ENCODE measurements around the gene IL31RA.

IL31RA gene

GRCh38 chr5:55853818-55854217 lies 2.7 kb downstream of the IL31RA start:
- H3K4me3 ChIP-seq (ENCODE audit: low read depth, low read length): peak overlapping the region; percentile 12
- TF ChIP-seq CTCF (IDR thresholded peaks at IDR 0.05; ENCODE audit: low read depth, low read length) (no peak), MAX (IDR thresholded peaks at IDR 0.05; ENCODE audit: low read depth, low read length) (no peak), MYC (IDR thresholded peaks at IDR 0.05; ENCODE audit: low read depth, low read length) (no peak), POLR2A (IDR thresholded peaks at IDR 0.05; ENCODE audit: extremely low read depth, insufficient read length) (no peak)
- no peak for DNase-seq (ENCODE audit: low read depth)

DNA sequence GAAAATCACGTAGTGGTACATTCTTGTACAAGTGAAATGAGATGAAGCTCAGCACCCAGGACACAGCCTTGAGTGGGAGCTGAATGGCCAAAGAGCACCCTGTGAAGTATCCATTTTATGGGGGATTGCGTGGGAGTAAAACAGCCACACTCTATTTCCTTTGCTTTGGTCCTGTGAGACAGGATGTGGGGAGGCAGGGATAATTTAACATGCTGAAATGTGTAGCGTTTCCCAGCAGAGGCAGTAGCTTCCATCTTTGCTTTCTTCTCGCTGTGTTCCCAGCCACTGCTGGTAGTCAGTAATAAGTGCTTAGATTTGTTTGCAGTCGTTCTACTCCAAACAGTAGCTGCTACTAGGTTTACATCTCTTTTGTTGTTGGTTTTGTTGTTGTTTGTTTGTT lies 4.4 kb downstream of the IL31RA start:
- TF ChIP-seq CTCF (IDR thresholded peaks at IDR 0.05; ENCODE audit: low read depth, low read length) (peak; percentile 21), MAX (IDR thresholded peaks at IDR 0.05; ENCODE audit: low read depth, low read length) (no peak)
- H3K4me3 ChIP-seq (ENCODE audit: low read depth, low read length): peak overlapping the region; percentile 27
- DNase-seq (ENCODE audit: low read depth): peak; percentile 87

GRCh38 chr5:55856516-55857246 lies 5.5 kb downstream of the IL31RA start:
- peak overlapping the region; percentile 12 for H3K4me3 ChIP-seq (ENCODE audit: low read depth, low read length)
- peak; percentile 87 for DNase-seq (ENCODE audit: low read depth)
- TF ChIP-seq MAX (IDR thresholded peaks at IDR 0.05; ENCODE audit: low read depth, low read length): no peak
- TF ChIP-seq CTCF (IDR thresholded peaks at IDR 0.05; ENCODE audit: low read depth, low read length): no peak
- no peak for TF ChIP-seq MYC (IDR thresholded peaks at IDR 0.05; ENCODE audit: low read depth, low read length)
- no peak for TF ChIP-seq POLR2A (IDR thresholded peaks at IDR 0.05; ENCODE audit: extremely low read depth, insufficient read length)

- TF ChIP-seq MAX (IDR thresholded peaks at IDR 0.05; ENCODE audit: low read depth, low read length): no peak
- H3K4me3 ChIP-seq (ENCODE audit: low read depth, low read length): peak overlapping the region; percentile 9
Observed at GRCh38 chr5:55857247-55857640, 6.1 kb downstream of the IL31RA start.

GRCh38 chr5:55858104-55858503 lies 6.9 kb downstream of the IL31RA start:
- H3K4me3 ChIP-seq (ENCODE audit: low read depth, low read length): no peak overlapping the region

More at GRCh38 chr5:55857247-55857640, 6.1 kb downstream of the IL31RA start:
- no peak for DNase-seq (ENCODE audit: low read depth)

More at GRCh38 chr5:55858104-55858503, 6.9 kb downstream of the IL31RA start:
- no peak for DNase-seq (ENCODE audit: low read depth)
- TF ChIP-seq MYC (IDR thresholded peaks at IDR 0.05; ENCODE audit: low read depth, low read length): no peak
- no peak for TF ChIP-seq MAX (IDR thresholded peaks at IDR 0.05; ENCODE audit: low read depth, low read length)
- TF ChIP-seq POLR2A (IDR thresholded peaks at IDR 0.05; ENCODE audit: extremely low read depth, insufficient read length): no peak
- TF ChIP-seq CTCF (IDR thresholded peaks at IDR 0.05; ENCODE audit: low read depth, low read length): no peak
